Measurements from ENCODE around the gene APOL3.

Gene APOL3

DNA sequence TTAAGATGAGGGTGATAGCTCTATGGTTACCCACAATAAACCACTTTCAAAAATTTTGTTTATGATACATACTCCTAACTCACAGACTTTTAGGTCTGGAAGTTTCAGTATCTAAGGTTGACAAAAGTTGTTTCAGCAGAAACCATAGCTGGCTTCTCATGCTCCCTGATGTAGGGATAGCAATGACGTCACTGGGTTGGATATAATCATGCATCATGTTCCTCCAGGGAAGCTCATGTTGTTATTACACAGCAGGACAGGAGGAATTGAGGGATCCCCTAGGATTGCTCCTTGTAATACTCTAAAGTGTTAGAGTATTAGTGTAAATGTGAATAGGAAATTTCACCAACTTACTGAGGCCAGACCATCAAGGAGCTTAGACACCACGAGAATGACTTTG is 23.6 kb downstream of the APOL3 start:
- H3K4me3 ChIP-seq (ENCODE audit: low read length), result no peak overlapping the region
- H3K27ac ChIP-seq (ENCODE audit: low read length), result no peak overlapping the region
- H3K27me3 ChIP-seq (ENCODE audit: control insufficient read depth, insufficient read depth, low read length), result no peaks in the 10 kb centered on the region
- no peaks in the 10 kb centered on the region for H3K9me3 ChIP-seq (ENCODE audit: control insufficient read depth, insufficient read depth, low read length)
- no peaks in the 10 kb centered on the region for H3K36me3 ChIP-seq (ENCODE audit: control insufficient read depth, insufficient read depth, low read length)
- H3K4me1 ChIP-seq (ENCODE audit: control insufficient read depth, insufficient read depth, low read length), result peaks cover 5% of the 10 kb centered on the region
- WGBS (ENCODE audit: insufficient coverage, insufficient read length), result no CpG with 5 or more reads among the region's 2 CpGs
- DNase-seq (ENCODE audit: low read depth, low spot score), result no peak

DNA sequence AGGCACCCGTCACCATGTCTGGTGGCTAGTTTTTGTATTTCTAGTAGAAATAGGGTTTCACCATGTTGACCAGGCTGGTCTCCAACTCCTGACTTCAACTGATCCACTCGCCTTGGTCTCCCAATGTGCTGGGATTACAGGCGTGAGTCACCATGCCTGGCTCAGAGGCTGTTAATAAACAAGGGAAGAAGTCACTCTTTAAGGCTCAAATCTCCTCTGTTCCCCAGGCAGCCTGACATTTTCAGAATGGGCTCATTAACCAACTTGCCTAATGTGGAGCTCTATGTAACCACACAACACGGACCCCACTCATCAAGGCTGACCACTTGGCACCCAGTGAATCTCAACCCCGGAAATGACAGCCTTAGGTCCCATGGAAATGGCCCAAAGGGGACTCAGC is 24.1 kb downstream of the APOL3 start:
- no CpG with 5 or more reads among the region's 5 CpGs for WGBS (ENCODE audit: insufficient coverage, insufficient read length)
- no peak overlapping the region for H3K27ac ChIP-seq (ENCODE audit: low read length)
- no peak overlapping the region for H3K4me3 ChIP-seq (ENCODE audit: low read length)

DNA sequence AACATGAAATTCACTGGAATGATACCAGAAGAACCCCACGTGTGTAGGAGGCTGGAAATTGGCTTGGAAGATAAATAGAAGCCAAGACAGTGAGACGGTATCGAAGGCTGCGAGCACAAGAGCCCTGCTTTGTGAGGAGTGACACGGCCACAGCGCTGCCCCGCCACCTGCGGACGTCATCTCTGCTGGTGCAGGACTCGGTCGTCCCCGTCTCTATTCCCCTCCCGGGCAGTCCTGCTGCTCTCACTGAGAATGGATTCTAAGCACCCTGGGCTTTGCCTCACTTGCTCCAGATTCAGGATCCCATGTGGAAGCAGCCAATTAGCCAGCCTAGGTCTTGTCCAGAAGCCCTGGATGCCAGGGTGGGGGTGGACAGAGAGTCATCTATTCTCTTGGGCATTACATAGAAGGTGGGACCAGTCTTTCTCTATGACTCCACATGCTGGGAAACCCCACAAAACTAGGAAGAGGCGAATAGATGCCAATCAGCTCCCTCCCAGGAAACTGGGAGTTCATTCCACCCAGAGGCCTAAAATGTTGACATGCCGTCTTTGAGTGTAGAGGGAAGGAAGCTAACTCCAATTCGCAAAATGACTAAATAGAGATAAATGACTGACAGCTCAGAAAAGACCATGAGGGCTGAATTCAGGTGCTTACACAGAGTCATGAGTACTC is 25.1 kb downstream of the APOL3 start:
- H3K9me3 ChIP-seq (ENCODE audit: control insufficient read depth, insufficient read depth, low read length), result no peaks in the 10 kb centered on the region
- no peaks in the 10 kb centered on the region for H3K27me3 ChIP-seq (ENCODE audit: control insufficient read depth, insufficient read depth, low read length)
- no peaks in the 10 kb centered on the region for H3K36me3 ChIP-seq (ENCODE audit: control insufficient read depth, insufficient read depth, low read length)
- H3K4me3 ChIP-seq (ENCODE audit: low read length), result no peak overlapping the region
- no peak for DNase-seq (ENCODE audit: low read depth, low spot score)
- peaks cover 1% of the 10 kb centered on the region for H3K4me1 ChIP-seq (ENCODE audit: control insufficient read depth, insufficient read depth, low read length)
- no peak overlapping the region for H3K27ac ChIP-seq (ENCODE audit: low read length)
- no CpG with 5 or more reads among the region's 16 CpGs for WGBS (ENCODE audit: insufficient coverage, insufficient read length)

More for the DNA sequence above, 24.1 kb downstream of the APOL3 start:
- Histone ChIP-seq H3K27me3 (ENCODE audit: control insufficient read depth, insufficient read depth, low read length) (no peaks in the 10 kb centered on the region), H3K9me3 (ENCODE audit: control insufficient read depth, insufficient read depth, low read length) (no peaks in the 10 kb centered on the region), H3K36me3 (ENCODE audit: control insufficient read depth, insufficient read depth, low read length) (no peaks in the 10 kb centered on the region), H3K4me1 (ENCODE audit: control insufficient read depth, insufficient read depth, low read length) (peaks cover 5% of the 10 kb centered on the region)
- DNase-seq (ENCODE audit: low read depth, low spot score), result no peak

DNA sequence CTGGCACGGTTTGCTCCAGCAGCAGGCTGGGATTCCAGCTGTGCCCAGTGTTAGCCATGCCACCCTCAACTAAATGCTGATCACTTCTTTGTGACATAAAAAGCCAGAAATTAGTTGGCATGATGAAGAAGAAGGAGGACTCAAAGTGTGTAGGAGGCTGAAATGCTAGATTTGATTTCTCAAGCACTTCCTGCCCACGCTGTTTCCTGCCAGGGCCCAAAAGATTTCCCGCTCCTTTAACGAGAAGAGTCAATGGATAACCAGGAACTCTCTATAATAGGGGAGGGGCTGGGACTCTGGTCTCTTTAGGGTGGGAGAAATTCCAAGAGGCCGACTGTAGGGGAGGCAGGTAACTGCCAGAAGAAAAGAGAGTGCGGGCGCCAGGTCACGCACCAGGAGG is 26.4 kb downstream of the APOL3 start:
- H3K9me3 ChIP-seq (ENCODE audit: control insufficient read depth, insufficient read depth, low read length), result no peaks in the 10 kb centered on the region
- H3K4me1 ChIP-seq (ENCODE audit: control insufficient read depth, insufficient read depth, low read length), result no peaks in the 10 kb centered on the region; the same call in 1 of the 2 replicates
- no peak overlapping the region for H3K27ac ChIP-seq (ENCODE audit: low read length)
- H3K36me3 ChIP-seq (ENCODE audit: control insufficient read depth, insufficient read depth, low read length), result no peaks in the 10 kb centered on the region
- DNase-seq (ENCODE audit: low read depth, low spot score), result no peak
- H3K27me3 ChIP-seq (ENCODE audit: control insufficient read depth, insufficient read depth, low read length), result no peaks in the 10 kb centered on the region
- no CpG with 5 or more reads among the region's 8 CpGs for WGBS (ENCODE audit: insufficient coverage, insufficient read length)
- no peak overlapping the region for H3K4me3 ChIP-seq (ENCODE audit: low read length)

DNA sequence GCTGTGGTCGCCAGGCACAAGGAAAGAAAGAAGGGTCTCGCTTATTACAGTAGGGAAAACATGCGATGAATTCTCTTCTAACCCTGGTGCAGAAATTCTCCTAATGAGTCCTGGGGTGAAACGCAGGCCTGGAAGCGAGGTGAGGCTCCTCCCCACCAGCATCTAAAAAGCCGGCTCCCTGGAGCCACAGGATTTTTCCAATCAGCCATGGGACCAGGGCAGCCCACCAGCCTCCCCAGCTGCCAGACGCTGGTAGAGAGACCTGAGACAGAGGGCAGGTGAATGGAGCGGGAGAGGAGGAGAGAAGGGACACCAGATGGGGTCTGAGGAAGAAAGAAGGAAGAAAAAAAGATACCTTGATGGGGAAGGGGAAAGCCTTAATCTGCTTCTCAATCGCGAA is 28.6 kb downstream of the APOL3 start:
- Histone ChIP-seq H3K4me3 (ENCODE audit: low read length) (no peak overlapping the region), H3K36me3 (ENCODE audit: control insufficient read depth, insufficient read depth, low read length) (no peaks in the 10 kb centered on the region), H3K9me3 (ENCODE audit: control insufficient read depth, insufficient read depth, low read length) (no peaks in the 10 kb centered on the region), H3K27me3 (ENCODE audit: control insufficient read depth, insufficient read depth, low read length) (no peaks in the 10 kb centered on the region), H3K27ac (ENCODE audit: low read length) (no peak overlapping the region), H3K4me1 (ENCODE audit: control insufficient read depth, insufficient read depth, low read length) (no peaks in the 10 kb centered on the region; the same call in 1 of the 2 replicates)
- no peak for DNase-seq (ENCODE audit: low read depth, low spot score)
- WGBS (ENCODE audit: insufficient coverage, insufficient read length), result no CpG with 5 or more reads among the region's 10 CpGs

DNA sequence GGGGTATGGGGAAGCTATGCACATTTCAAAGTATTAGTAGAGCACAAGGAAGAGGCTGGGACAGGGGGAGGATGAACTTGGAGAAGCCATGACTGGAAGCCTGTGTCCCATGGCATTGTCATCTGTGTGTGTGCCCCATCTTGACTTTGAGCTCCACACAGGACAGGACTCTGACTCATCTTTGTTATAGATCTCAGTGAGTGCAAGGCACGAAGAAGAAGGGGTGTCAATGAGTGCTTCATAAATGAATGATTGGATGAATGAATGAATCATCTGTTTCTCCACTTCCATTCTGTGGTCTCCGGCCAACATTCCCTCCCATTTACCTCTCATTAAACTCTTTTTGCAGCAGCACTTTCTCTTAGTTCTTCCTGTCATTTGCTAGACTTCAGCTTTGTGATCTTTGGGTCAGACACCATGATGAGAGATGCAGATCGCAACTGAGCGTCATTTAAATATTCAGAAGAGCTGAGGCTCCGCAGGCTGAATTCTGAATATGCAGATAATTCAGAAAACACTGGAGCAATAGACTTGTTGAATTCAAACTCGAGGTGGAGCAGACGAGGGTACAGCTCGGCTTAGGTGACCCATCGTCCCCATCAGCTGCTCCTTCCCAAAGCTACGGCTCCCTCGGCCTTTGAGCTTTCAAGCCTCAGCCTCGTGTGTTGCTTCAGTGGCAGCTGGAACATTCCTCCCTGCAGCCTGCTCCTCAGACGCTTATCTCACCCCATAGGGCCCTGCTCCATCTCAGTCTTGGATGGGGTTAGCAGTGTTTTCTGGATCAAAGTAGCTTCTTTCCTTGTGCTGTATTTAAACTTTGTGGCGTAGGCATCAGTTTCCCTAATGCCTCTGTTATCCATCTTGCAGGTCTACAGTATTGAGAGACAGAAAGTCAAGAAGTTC is 30.8 kb downstream of the APOL3 start:
- Histone ChIP-seq H3K27me3 (ENCODE audit: control insufficient read depth, insufficient read depth, low read length) (no peaks in the 10 kb centered on the region), H3K4me1 (ENCODE audit: control insufficient read depth, insufficient read depth, low read length) (no peaks in the 10 kb centered on the region; the same call in 1 of the 2 replicates), H3K9me3 (ENCODE audit: control insufficient read depth, insufficient read depth, low read length) (no peaks in the 10 kb centered on the region), H3K27ac (ENCODE audit: low read length) (no peak overlapping the region), H3K4me3 (ENCODE audit: low read length) (no peak overlapping the region), H3K36me3 (ENCODE audit: control insufficient read depth, insufficient read depth, low read length) (no peaks in the 10 kb centered on the region)
- no peak for DNase-seq (ENCODE audit: low read depth, low spot score)
- no CpG with 5 or more reads among the region's 14 CpGs for WGBS (ENCODE audit: insufficient coverage, insufficient read length)

DNA sequence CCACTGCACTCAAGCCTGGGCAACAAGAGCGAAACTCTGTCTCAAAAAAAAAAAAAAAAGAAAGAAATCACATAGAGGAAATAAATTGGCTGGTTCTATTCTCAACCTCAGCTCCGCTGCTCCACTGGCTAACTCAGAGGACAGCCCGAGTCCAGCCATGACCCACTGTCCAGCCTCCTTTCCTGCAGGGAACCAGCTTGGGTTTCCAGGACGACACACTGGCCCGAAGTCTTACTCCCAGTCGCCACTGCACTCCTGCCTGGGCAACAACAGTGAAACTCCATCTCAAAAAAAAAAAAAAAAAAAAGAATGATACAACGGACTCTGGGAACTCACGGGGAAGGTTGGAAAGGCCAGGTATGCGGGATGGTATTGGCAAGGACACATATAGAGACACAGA is 31.5 kb downstream of the APOL3 start:
- H3K4me1 ChIP-seq (ENCODE audit: control insufficient read depth, insufficient read depth, low read length), result no peaks in the 10 kb centered on the region; the same call in 1 of the 2 replicates
- no peaks in the 10 kb centered on the region for H3K27me3 ChIP-seq (ENCODE audit: control insufficient read depth, insufficient read depth, low read length)
- no peak for DNase-seq (ENCODE audit: low read depth, low spot score)
- H3K27ac ChIP-seq (ENCODE audit: low read length), result no peak overlapping the region
- H3K9me3 ChIP-seq (ENCODE audit: control insufficient read depth, insufficient read depth, low read length), result no peaks in the 10 kb centered on the region
- H3K4me3 ChIP-seq (ENCODE audit: low read length), result no peak overlapping the region
- WGBS (ENCODE audit: insufficient coverage, insufficient read length), result no CpG with 5 or more reads among the region's 9 CpGs
- H3K36me3 ChIP-seq (ENCODE audit: control insufficient read depth, insufficient read depth, low read length), result no peaks in the 10 kb centered on the region

DNA sequence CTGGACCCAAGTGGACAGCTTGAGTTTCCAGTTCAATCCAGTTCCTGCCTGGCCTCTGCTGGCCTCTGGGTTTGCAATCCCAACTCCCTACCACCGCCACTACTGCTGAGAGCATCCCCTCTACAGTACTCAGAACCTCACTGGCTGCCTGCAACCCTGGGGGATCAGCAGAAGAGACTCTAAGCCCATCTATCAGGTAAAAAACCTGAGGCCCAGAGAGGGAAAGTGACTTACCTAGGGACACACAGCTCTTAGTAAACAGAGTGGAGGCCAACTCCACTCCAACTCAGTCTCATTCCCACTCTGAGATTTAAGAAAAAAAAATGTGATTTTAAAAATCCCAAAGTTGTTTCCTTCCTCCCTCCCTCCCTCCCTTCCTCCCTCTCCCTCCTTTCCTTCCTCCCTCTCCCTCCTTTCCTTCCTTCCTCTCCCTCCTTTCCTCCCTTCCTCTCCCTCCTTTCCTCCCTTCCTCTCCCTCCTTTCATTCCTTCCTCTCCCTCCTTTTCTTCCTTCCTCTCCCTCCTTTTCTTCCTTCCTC is 34.5 kb downstream of the APOL3 start:
- H3K27ac ChIP-seq (ENCODE audit: low read length), result no peak overlapping the region
- no peaks in the 10 kb centered on the region for H3K4me1 ChIP-seq (ENCODE audit: control insufficient read depth, insufficient read depth, low read length)
- no peaks in the 10 kb centered on the region for H3K27me3 ChIP-seq (ENCODE audit: control insufficient read depth, insufficient read depth, low read length)
- WGBS (ENCODE audit: insufficient coverage, insufficient read length), result no CpG with 5 or more reads among the region's 1 CpG
- H3K4me3 ChIP-seq (ENCODE audit: low read length), result no peak overlapping the region
- no peaks in the 10 kb centered on the region for H3K36me3 ChIP-seq (ENCODE audit: control insufficient read depth, insufficient read depth, low read length)
- no peak for DNase-seq (ENCODE audit: low read depth, low spot score)
- H3K9me3 ChIP-seq (ENCODE audit: control insufficient read depth, insufficient read depth, low read length), result no peaks in the 10 kb centered on the region

DNA sequence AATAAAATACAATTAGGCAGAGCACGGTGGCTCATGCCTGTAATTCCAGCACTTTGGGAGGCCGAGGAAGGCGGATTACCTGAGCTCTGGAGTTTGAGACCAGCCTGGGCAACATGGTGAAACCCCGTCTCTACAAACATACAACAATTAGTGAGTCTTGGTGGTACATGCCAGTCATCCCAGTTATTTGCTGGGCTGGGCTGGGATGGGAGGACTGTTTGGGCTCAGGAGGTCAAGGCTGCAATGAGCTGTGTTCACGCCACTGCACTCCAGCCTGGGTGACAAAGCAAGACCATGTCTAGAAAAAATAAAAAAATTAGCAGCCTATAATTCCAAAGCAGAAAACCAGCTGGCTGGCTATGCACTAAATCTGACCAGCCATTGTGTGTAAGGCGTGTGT is 35.1 kb downstream of the APOL3 start:
- Histone ChIP-seq H3K4me1 (ENCODE audit: control insufficient read depth, insufficient read depth, low read length) (no peaks in the 10 kb centered on the region), H3K27ac (ENCODE audit: low read length) (no peak overlapping the region), H3K36me3 (ENCODE audit: control insufficient read depth, insufficient read depth, low read length) (no peaks in the 10 kb centered on the region), H3K9me3 (ENCODE audit: control insufficient read depth, insufficient read depth, low read length) (no peaks in the 10 kb centered on the region), H3K4me3 (ENCODE audit: low read length) (no peak overlapping the region), H3K27me3 (ENCODE audit: control insufficient read depth, insufficient read depth, low read length) (no peaks in the 10 kb centered on the region)
- no CpG with 5 or more reads among the region's 6 CpGs for WGBS (ENCODE audit: insufficient coverage, insufficient read length)
- no peak for DNase-seq (ENCODE audit: low read depth, low spot score)

DNA sequence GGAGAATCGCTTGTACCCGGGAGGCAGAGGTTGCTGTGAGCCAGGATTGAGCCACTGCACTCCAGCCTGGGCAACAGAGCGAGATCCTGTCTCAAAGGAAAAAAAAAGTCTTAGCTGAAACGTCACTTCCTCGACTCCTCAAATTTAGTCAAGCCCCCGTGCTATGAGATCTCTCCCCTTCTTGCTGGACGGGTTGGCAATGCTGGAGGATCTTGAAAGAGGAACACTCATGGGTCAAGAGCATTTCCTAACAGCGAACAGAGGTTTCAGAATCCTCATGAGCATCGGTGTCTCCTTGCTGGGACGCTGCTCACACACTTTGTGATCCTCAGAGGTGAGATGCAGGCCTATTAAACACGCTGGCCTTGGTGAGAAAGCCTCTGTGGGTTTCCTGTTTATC is 35.9 kb downstream of the APOL3 start:
- Histone ChIP-seq H3K27me3 (ENCODE audit: control insufficient read depth, insufficient read depth, low read length) (no peaks in the 10 kb centered on the region), H3K9me3 (ENCODE audit: control insufficient read depth, insufficient read depth, low read length) (no peaks in the 10 kb centered on the region), H3K4me3 (ENCODE audit: low read length) (no peak overlapping the region), H3K4me1 (ENCODE audit: control insufficient read depth, insufficient read depth, low read length) (no peaks in the 10 kb centered on the region), H3K36me3 (ENCODE audit: control insufficient read depth, insufficient read depth, low read length) (no peaks in the 10 kb centered on the region), H3K27ac (ENCODE audit: low read length) (no peak overlapping the region)
- no peak for DNase-seq (ENCODE audit: low read depth, low spot score)
- no CpG with 5 or more reads among the region's 11 CpGs for WGBS (ENCODE audit: insufficient coverage, insufficient read length)
